GM12878 (cell line): ENCODE data around the gene ATXN1. TPM values are rescaled to one million over a fixed set of nuclear protein-coding genes. Genes with fewer than 3 reads are reported as not detected.

Experiments used
- ATAC-seq: fragments of 200-7000 bp; cut with Tn5 transposase; 3 replicates; pipeline ENCODE4 v1.9.1; 2020; ENCODE audit warnings: mild to moderate bottlenecking, moderate library complexity
- BruUV-seq: library from RNA; stranded (reverse); fragments of 400-500 nt; replicated peaks from 2 replicates; lab custom pipeline; 2021; lab: Mats Ljungman, UMichigan
- CTCF ChIA-PET: fragments of 300-600 bp; sonication (Branson Sonifier 250); formaldehyde crosslinking; extraction: SDS; loops from one replicate; lab custom pipeline; 2021; ENCODE audit warnings: inconsistent platforms; lab: Yijun Ruan, JAX
- POLR2A ChIA-PET: fragments of 350-600 bp; formaldehyde crosslinking; extraction: SDS; loops from one replicate; lab custom pipeline; 2021; ENCODE audit warnings: inconsistent platforms; lab: Charles Lee
- RAD21 ChIA-PET: fragments of 300-600 bp; sonication (Branson Sonifier 250); formaldehyde crosslinking; loops from one replicate; lab custom pipeline; 2023; ENCODE audit warnings: antibody characterized with exemption; ENCODE audit not compliant: unreplicated experiment; lab: Charles Lee
- SMC1A ChIA-PET: fragments of 300-600 bp; sonication (Branson Sonifier 250); formaldehyde crosslinking; loops from one replicate; lab custom pipeline; 2023; ENCODE audit not compliant: unreplicated experiment, uncharacterized antibody; lab: Charles Lee
- DNase-seq: peaks from one replicate; pipeline ENCODE4 v3.0.0-alpha.2; 2011; ENCODE audit warnings: low read depth, low spot score
- FAIRE-seq: peaks from 3 replicates; lab custom pipeline; 2011; peaks lifted over from hg19 to GRCh38; lab: Jason Lieb, UNC
- H2AFZ ChIP-seq: 2 replicates; pipeline ENCODE4 v1.6.0; 2011; ENCODE audit warnings: low read depth, low read length, control low read depth; ENCODE audit not compliant: control insufficient read depth
- H3K27ac ChIP-seq: 2 replicates; pipeline ENCODE4 v1.5.1; 2011; ENCODE audit warnings: control low read depth; ENCODE audit not compliant: control insufficient read depth, insufficient read depth
- H3K27me3 ChIP-seq, 2 experiments: replicated peaks in 1 of 2; 2 replicates each; pipeline versions ENCODE4 v1.6.0 to v1.6.1; 2011; ENCODE audit warnings: low read length in 1 of 2; ENCODE audit not compliant: control insufficient read depth in 2 of 2, insufficient read depth in 2 of 2
- H3K36me3 ChIP-seq, 2 experiments: 2 replicates each; pipeline ENCODE4 v1.5.1; 2011; ENCODE audit warnings: low read length in 1 of 2; ENCODE audit not compliant: control insufficient read depth in 2 of 2, insufficient read depth in 2 of 2
- H3K4me1 ChIP-seq: 2 replicates; pipeline ENCODE4 v1.6.1; 2011; ENCODE audit warnings: mild to moderate bottlenecking, low read length, moderate library complexity, mixed read lengths; ENCODE audit not compliant: control insufficient read depth, insufficient read depth
- H3K4me2 ChIP-seq: 2 replicates; pipeline ENCODE4 v1.6.0; 2011; ENCODE audit warnings: control low read depth; ENCODE audit not compliant: control insufficient read depth, insufficient read depth
- H3K4me3 ChIP-seq: fragments of 200-600 bp; sonication (generic); 2 replicates; pipeline ENCODE4 v1.5.1; 2016
- H3K79me2 ChIP-seq: 2 replicates; pipeline ENCODE4 v1.6.0; 2011; ENCODE audit warnings: low read length; ENCODE audit not compliant: control insufficient read depth, insufficient read depth
- H3K9ac ChIP-seq: 2 replicates; pipeline ENCODE4 v1.8.0; 2011; ENCODE audit warnings: low read length, control low read depth, mixed read lengths; ENCODE audit not compliant: control insufficient read depth, insufficient read depth
- H3K9me3 ChIP-seq: replicated peaks from 3 replicates; pipeline ENCODE4 v1.5.1; 2011; ENCODE audit warnings: mild to moderate bottlenecking, low read length; ENCODE audit not compliant: control insufficient read depth, insufficient read depth
- H4K20me1 ChIP-seq: 2 replicates; pipeline ENCODE4 v1.6.0; 2011; ENCODE audit not compliant: control insufficient read depth, insufficient read depth
- MXI1 ChIP-seq: fragments of 150-350 bp; IDR thresholded peaks from 2 replicates; pipeline ENCODE4 v1.6.1; 2011; ENCODE audit warnings: low read depth, mild to moderate bottlenecking, inconsistent platforms, low read length, improper control_type of control experiment
- NFIC ChIP-seq: IDR thresholded peaks from 2 replicates; pipeline ENCODE4 v1.6.1; 2012; ENCODE audit warnings: low read depth, mild to moderate bottlenecking, inconsistent platforms, low read length, moderate library complexity
- ZBTB11 ChIP-seq: fragments of 450-650 bp; formaldehyde crosslinking; IDR thresholded peaks from 2 replicates; pipeline ENCODE4 v1.5.0; 2022; ENCODE audit warnings: mild to moderate bottlenecking, missing genetic modification characterization
- WGBS: methylation state at CpG from one replicate; pipeline ENCODE4 v1.1.6; 2016; ENCODE audit warnings: low lambda C conversion rate; ENCODE audit not compliant: insufficient replicate concordance, insufficient coverage; ENCODE audit errors: missing lambda C conversion rate; 5-methylcytosine and 5-hydroxymethylcytosine counted together
- in situ Hi-C: fragments of 300-500 bp; cut with MboI; formaldehyde crosslinking; loops from 9 replicates; pipeline ENCODE4 v1.14.3; 2018; ENCODE audit warnings: mixed read lengths
- intact Hi-C: fragments of 100-400 bp; cut with micrococcal nuclease; formaldehyde crosslinking; loops from one replicate; pipeline ENCODE4 v1.14.2; 2022; ENCODE audit not compliant: unreplicated experiment
- polyA plus RNA-seq, 11 experiments: library from polyadenylated mRNA; depleted of rRNA in 4 of 11; unstranded in 6 of 11; stranded (reverse) in 5 of 11; fragments of >200 nt; fragmentation: Nextera tagmentation in 4 of 11; fragmentation: Illumina TruSeq in 1 of 11; extraction: Ambion mirVana in 4 of 11; extraction: Trizol in 1 of 11; gene quantifications; 1 replicate in 1 of 11; 2 replicates in 10 of 11; pipeline versions ENCODE4 v1.2.1 to v1.2.3, GENCODE V29; 2011 to 2016; ENCODE audit warnings: inconsistent platforms in 2 of 11, missing spikeins in 2 of 11, low read depth in 1 of 11
- total RNA-seq, 4 experiments: library from RNA; depleted of rRNA in 3 of 4; stranded (reverse); fragments of >200 nt in 3 of 4; fragmentation: Illumina TruSeq in 1 of 4; extraction: Trizol in 1 of 4; gene quantifications; 2 replicates each; pipeline versions ENCODE4 v1.2.1 to v1.2.3, GENCODE V29; 2013 to 2021
- TF ChIP-seq, protein P1 (sequence below): IDR thresholded peaks from 2 replicates; pipeline ENCODE4 v1.6.1; 2011; ENCODE audit warnings: borderline replicate concordance, low read depth, mild to moderate bottlenecking, moderate library complexity, low read length; ENCODE audit not compliant: insufficient read depth, poor library complexity, severe bottlenecking
- TF ChIP-seq, protein P2 (sequence below): IDR thresholded peaks from 2 replicates; pipeline ENCODE4 v1.6.1; 2011; ENCODE audit warnings: mild to moderate bottlenecking, low read depth, low read length, moderate library complexity; ENCODE audit not compliant: insufficient replicate concordance

ATXN1 gene
- total and polyA plus RNA-seq, 10 of the 15 experiments (the other 5 are each of a cell fraction or from before 2014, with no cell fraction given), result 12.2 to 51.2 (median 20.5) TPM

DNA sequence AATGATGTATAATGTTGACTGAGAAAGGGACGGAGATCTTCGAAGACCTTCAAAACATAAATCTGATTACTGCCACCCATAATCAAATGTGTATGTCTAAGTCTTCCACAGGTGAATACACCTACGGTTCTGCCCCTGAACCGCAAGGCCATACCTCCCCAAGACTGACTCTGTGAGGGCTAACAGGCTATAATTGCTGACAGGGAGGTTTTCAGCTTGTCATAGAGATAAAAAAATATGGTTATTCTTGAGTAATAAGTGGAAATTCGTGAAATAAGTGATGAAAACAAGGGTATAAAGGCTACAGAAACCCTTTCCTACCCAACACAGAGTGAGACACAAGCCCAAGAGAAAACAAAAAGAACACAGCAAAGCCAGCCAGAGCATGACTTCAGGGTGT is 188.9 kb downstream of the ATXN1 start:
- ATAC-seq (no peak), DNase-seq (no peak), FAIRE-seq (no peak)
- TF ChIP-seq, protein P1, sequence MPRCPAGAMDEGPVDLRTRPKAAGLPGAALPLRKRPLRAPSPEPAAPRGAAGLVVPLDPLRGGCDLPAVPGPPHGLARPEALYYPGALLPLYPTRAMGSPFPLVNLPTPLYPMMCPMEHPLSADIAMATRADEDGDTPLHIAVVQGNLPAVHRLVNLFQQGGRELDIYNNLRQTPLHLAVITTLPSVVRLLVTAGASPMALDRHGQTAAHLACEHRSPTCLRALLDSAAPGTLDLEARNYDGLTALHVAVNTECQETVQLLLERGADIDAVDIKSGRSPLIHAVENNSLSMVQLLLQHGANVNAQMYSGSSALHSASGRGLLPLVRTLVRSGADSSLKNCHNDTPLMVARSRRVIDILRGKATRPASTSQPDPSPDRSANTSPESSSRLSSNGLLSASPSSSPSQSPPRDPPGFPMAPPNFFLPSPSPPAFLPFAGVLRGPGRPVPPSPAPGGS, result no peak
- TF ChIP-seq, protein P2, sequence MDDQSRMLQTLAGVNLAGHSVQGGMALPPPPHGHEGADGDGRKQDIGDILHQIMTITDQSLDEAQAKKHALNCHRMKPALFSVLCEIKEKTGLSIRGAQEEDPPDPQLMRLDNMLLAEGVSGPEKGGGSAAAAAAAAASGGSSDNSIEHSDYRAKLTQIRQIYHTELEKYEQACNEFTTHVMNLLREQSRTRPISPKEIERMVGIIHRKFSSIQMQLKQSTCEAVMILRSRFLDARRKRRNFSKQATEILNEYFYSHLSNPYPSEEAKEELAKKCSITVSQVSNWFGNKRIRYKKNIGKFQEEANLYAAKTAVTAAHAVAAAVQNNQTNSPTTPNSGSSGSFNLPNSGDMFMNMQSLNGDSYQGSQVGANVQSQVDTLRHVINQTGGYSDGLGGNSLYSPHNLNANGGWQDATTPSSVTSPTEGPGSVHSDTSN, result no peak
- TF ChIP-seq MXI1 (no peak), NFIC (no peak), ZBTB11 (CRISPR knock-in tag) (no peak)
- ChIA-PET CTCF (no interaction called here), RAD21 (no interaction called here), POLR2A (no interaction called here), SMC1A (no interaction called here)
- H2AFZ ChIP-seq, result no peak overlapping the region
- H3K27ac ChIP-seq, result no peak overlapping the region
- intact Hi-C loops, result no loop called here
- no peaks in the 10 kb centered on the region for H4K20me1 ChIP-seq
- H3K36me3 ChIP-seq, result no peaks in the 10 kb centered on the region
- BruUV-seq, result no TSS peak
- H3K9ac ChIP-seq, result no peak overlapping the region
- no peak overlapping the region for H3K4me3 ChIP-seq
- no peaks in the 10 kb centered on the region for H3K79me2 ChIP-seq
- H3K4me2 ChIP-seq, result no peak overlapping the region
- no peaks in the 10 kb centered on the region for H3K27me3 ChIP-seq
- WGBS, result 78% methylated on average over 5 of the region's 5 CpGs
- no peaks in the 10 kb centered on the region for H3K9me3 ChIP-seq
- peaks cover 4% of the 10 kb centered on the region for H3K4me1 ChIP-seq
- in situ Hi-C loops, result no loop called here
